ENCODE measurements around the gene CASP10. TPM values are rescaled to one million over a fixed set of nuclear protein-coding genes. Genes with fewer than 3 reads are reported as not detected.

Gene CASP10
- total and polyA plus RNA-seq, 2 of the 8 experiments (the other 6 are each of a cell fraction or from before 2014, with no cell fraction given), result 2.3 to 4.0 TPM

- WGBS, 2 experiments (ENCODE audit: extremely low coverage in 1 of 2, insufficient coverage in 1 of 2, insufficient read length in 1 of 2, insufficient replicate concordance in 2 of 2, low coverage in 1 of 2, low lambda C conversion rate in 2 of 2, missing lambda C conversion rate in 1 of 2), result 78% methylated on average over 2 of the region's 2 CpGs; no CpG with 5 or more reads in 1 of the 2 experiments
- Histone ChIP-seq H3K27ac (ENCODE audit: low read depth, low read length) (no peak overlapping the region), H3K9ac (replicated peaks in 1 of 4; ENCODE audit: extremely low read depth in 1 of 4, low read depth in 3 of 4, low read length in 3 of 4) (no peak overlapping the region), H3K23ac (ENCODE audit: insufficient read length) (no peak overlapping the region), H2BK20ac (ENCODE audit: low read length) (no peak overlapping the region), H3K14ac (ENCODE audit: insufficient read length) (no peak overlapping the region), H3K79me2 (ENCODE audit: control insufficient read depth in 1 of 2, insufficient read depth in 2 of 2, low read length in 2 of 2) (no peaks in the 10 kb centered on the region), H3K4me1 (replicated peaks in 1 of 4; ENCODE audit: control insufficient read depth in 3 of 4, insufficient read depth in 4 of 4, low read length in 3 of 4) (no peaks in the 10 kb centered on the region), H2BK120ac (replicated peaks; ENCODE audit: low read depth, low read length) (no peak overlapping the region), H4K20me1 (replicated peaks in 1 of 2; ENCODE audit: control insufficient read depth in 1 of 2, insufficient read depth in 2 of 2, low read length in 2 of 2) (no peaks in the 10 kb centered on the region), H2AK5ac (ENCODE audit: low read depth, low read length) (no peak overlapping the region), H2BK5ac (ENCODE audit: low read depth, low read length) (no peak overlapping the region), H3K18ac (ENCODE audit: extremely low read depth, low read length) (no peak overlapping the region), H3K56ac (replicated peaks; ENCODE audit: insufficient read length, low read depth, low read length) (no peak overlapping the region), H4K5ac (ENCODE audit: insufficient read length, low read depth, low read length) (no peak overlapping the region), H3K9me3 (ENCODE audit: insufficient read depth in 2 of 2, low read depth in 1 of 2, low read length in 1 of 2) (no peaks in the 10 kb centered on the region), H4K8ac (ENCODE audit: extremely low read depth, insufficient read depth, low read length) (no peak overlapping the region), H3K27me3 (replicated peaks in 1 of 4; ENCODE audit: control insufficient read depth in 3 of 4, extremely low read depth in 1 of 4, insufficient read depth in 3 of 4, low read length in 3 of 4) (no peaks in the 10 kb centered on the region), H2BK12ac (ENCODE audit: low read depth, low read length) (no peak overlapping the region), H3K4ac (replicated peaks; ENCODE audit: insufficient read length, low read depth, low read length) (no peak overlapping the region), H3K4me2 (ENCODE audit: insufficient read depth in 1 of 2, low read depth in 2 of 2, low read length in 2 of 2) (no peak overlapping the region), H3K4me3 (ENCODE audit: extremely low read depth in 1 of 4, insufficient read depth in 2 of 4, low read depth in 3 of 4, low read length in 4 of 4) (no peak overlapping the region), H4K91ac (replicated peaks; ENCODE audit: insufficient read length, low read length) (no peak overlapping the region), H3K23me2 (ENCODE audit: low read depth, low read length) (no peaks in the 10 kb centered on the region), H3K36me3 (ENCODE audit: control insufficient read depth in 2 of 4, insufficient read depth in 4 of 4, low read length in 3 of 4) (no peaks in the 10 kb centered on the region; a peak in 1 of 8 replicates), H2BK15ac (ENCODE audit: low read length) (no peak overlapping the region), H2AFZ (ENCODE audit: low read length) (no peak overlapping the region), H3K79me1 (ENCODE audit: low read depth, low read length) (no peaks in the 10 kb centered on the region)
- ChIA-PET POLR2A (ENCODE audit: partially characterized antibody) (no interaction called here), CTCF (ENCODE audit: partially characterized antibody) (interaction anchor here (0.9 to 3.8 kb wide), 8 partner anchors 10 to 77 kb away, joined by 3 to 21 read pairs (median 5); partner anchors contain the start of gene CASP8)
- DNase-seq (ENCODE audit: low read depth in 1 of 2, low spot score in 2 of 2) (no peak), FAIRE-seq (no peak)
- TF ChIP-seq EP300 (IDR thresholded peaks at IDR 0.05; ENCODE audit: borderline replicate concordance in 1 of 2, low read depth in 2 of 2, low read length in 2 of 2) (no peak), TBP (IDR thresholded peaks at IDR 0.05; ENCODE audit: low read depth, low read length) (no peak), FOSL1 (IDR thresholded peaks at IDR 0.05; ENCODE audit: insufficient read depth, low read depth, low read length) (no peak), SIN3A (conservative IDR thresholded peaks at IDR 0.05 in 1 of 2, IDR thresholded peaks at IDR 0.05 in 1 of 2; ENCODE audit: low read depth in 1 of 2, low read length in 2 of 2) (no peak), SIRT6 (IDR thresholded peaks at IDR 0.05; ENCODE audit: low read length) (no peak), RBBP5 (IDR thresholded peaks at IDR 0.05; ENCODE audit: borderline replicate concordance, low read depth, low read length) (no peak), CHD1 (IDR thresholded peaks at IDR 0.05; ENCODE audit: low read depth, low read length) (no peak), SUZ12 (IDR thresholded peaks at IDR 0.05; ENCODE audit: low read length) (no peak), SAP30 (IDR thresholded peaks at IDR 0.05; ENCODE audit: insufficient read depth, insufficient replicate concordance, low read length) (no peak), MAX (IDR thresholded peaks at IDR 0.05) (no peak), JUN (IDR thresholded peaks at IDR 0.05; ENCODE audit: low read depth, low read length) (no peak)
Measured at GRCh38 chr2:201275069-201275468, 92.1 kb downstream of the CASP10 start.

Data from H1 (cell line).